GM23338 (cell line): ENCODE measurements around the gene FGGY. TPM values are rescaled to one million over a fixed set of nuclear protein-coding genes. Genes with fewer than 3 reads are reported as not detected.

Source experiments
- ATAC-seq: fragments of 200-7000 bp; cut with Tn5 transposase; 3 replicates; pipeline ENCODE4 v1.9.1; 2020
- DNase-seq: peaks from one replicate; pipeline ENCODE4 v3.0.0-alpha.2; 2015; ENCODE audit warnings: low spot score
- H2AFZ ChIP-seq: fragments of 200-600 bp; sonication (generic); 2 replicates; pipeline ENCODE4 v1.8.0; 2016; ENCODE audit warnings: antibody characterized with exemption, mild to moderate bottlenecking, moderate library complexity
- H3F3A ChIP-seq: fragments of 200-600 bp; sonication (generic); replicated peaks from 2 replicates; pipeline ENCODE4 v1.8.0; 2017; ENCODE audit warnings: antibody characterized with exemption, mixed run types, low read depth
- H3K27ac ChIP-seq: fragments of 200-600 bp; sonication (generic); 2 replicates; pipeline ENCODE4 v1.6.1; 2016; ENCODE audit warnings: low read depth
- H3K27me3 ChIP-seq: fragments of 200-600 bp; sonication (generic); 2 replicates; pipeline ENCODE4 v1.8.0; 2016; ENCODE audit warnings: mild to moderate bottlenecking, mixed run types, moderate library complexity; ENCODE audit not compliant: insufficient read depth
- H3K36me3 ChIP-seq: fragments of 200-600 bp; sonication (generic); 2 replicates; pipeline ENCODE4 v1.8.0; 2016; ENCODE audit warnings: mild to moderate bottlenecking; ENCODE audit not compliant: insufficient read depth
- H3K4me1 ChIP-seq: fragments of 200-600 bp; sonication (generic); 2 replicates; pipeline ENCODE4 v1.8.0; 2016; ENCODE audit warnings: mild to moderate bottlenecking, moderate library complexity; ENCODE audit not compliant: insufficient read depth
- H3K4me2 ChIP-seq: fragments of 200-600 bp; sonication (generic); 2 replicates; pipeline ENCODE4 v1.7.1; 2017; ENCODE audit warnings: mixed run types
- H3K4me3 ChIP-seq: fragments of 200-600 bp; sonication (generic); 2 replicates; pipeline ENCODE4 v1.6.1; 2016; ENCODE audit warnings: mixed run types
- H3K79me2 ChIP-seq: fragments of 200-600 bp; sonication (generic); replicated peaks from 2 replicates; pipeline ENCODE4 v1.8.0; 2017; ENCODE audit warnings: mild to moderate bottlenecking; ENCODE audit not compliant: insufficient read depth
- H3K9me2 ChIP-seq: fragments of 200-600 bp; sonication (generic); 2 replicates; pipeline ENCODE4 v1.8.0; 2017; ENCODE audit not compliant: insufficient read depth
- H4K20me1 ChIP-seq: fragments of 200-600 bp; sonication (generic); replicated peaks from 2 replicates; pipeline ENCODE4 v1.8.0; 2017; ENCODE audit warnings: mild to moderate bottlenecking; ENCODE audit not compliant: insufficient read depth
- H3K27ac Mint-ChIP-seq: 2 replicates; pipeline ENCODE4 v1.8.0; 2020; ENCODE audit warnings: inconsistent platforms, mild to moderate bottlenecking, moderate library complexity, mixed read lengths
- H3K27me3 Mint-ChIP-seq: 3 replicates; pipeline ENCODE4 v1.8.0; 2022; ENCODE audit warnings: low read depth, mild to moderate bottlenecking, moderate library complexity, mixed read lengths, inconsistent platforms; ENCODE audit not compliant: insufficient read depth, poor library complexity
- H3K36me3 Mint-ChIP-seq: 3 replicates; pipeline ENCODE4 v1.8.0; 2021; ENCODE audit warnings: low read depth, mild to moderate bottlenecking, inconsistent platforms, moderate library complexity, mixed read lengths
- H3K4me1 Mint-ChIP-seq: 3 replicates; pipeline ENCODE4 v1.8.0; 2020; ENCODE audit warnings: mild to moderate bottlenecking, inconsistent platforms, mixed read lengths
- H3K4me3 Mint-ChIP-seq: 3 replicates; pipeline ENCODE4 v1.8.0; 2021; ENCODE audit warnings: moderate library complexity, mild to moderate bottlenecking, inconsistent platforms, mixed read lengths
- H3K9me3 Mint-ChIP-seq: 3 replicates; pipeline ENCODE4 v1.8.0; 2020; ENCODE audit warnings: moderate library complexity, mild to moderate bottlenecking, inconsistent platforms, mixed read lengths
- CREB1 ChIP-seq: fragments of 250-450 bp; sonication (Bioruptor Pico); IDR thresholded peaks from 2 replicates; pipeline ENCODE4 v1.5.0; 2020; ENCODE audit warnings: low read depth, mild to moderate bottlenecking, moderate library complexity
- EZH2 ChIP-seq: fragments of 200-600 bp; sonication (generic); IDR thresholded peaks from one replicate; pipeline ENCODE4 v1.8.0; 2017; ENCODE audit warnings: antibody characterized with exemption, mild to moderate bottlenecking, low read depth; ENCODE audit not compliant: unreplicated experiment
- EZH2phosphoT487 ChIP-seq: fragments of 200-600 bp; sonication (generic); IDR thresholded peaks from one replicate; pipeline ENCODE4 v1.8.1; 2018; ENCODE audit warnings: antibody characterized with exemption; ENCODE audit not compliant: unreplicated experiment
- JUNB ChIP-seq: IDR thresholded peaks from one replicate; pipeline ENCODE4 v1.6.1; 2016; ENCODE audit warnings: antibody characterized with exemption; ENCODE audit not compliant: unreplicated experiment
- NANOG ChIP-seq: IDR thresholded peaks from 2 replicates; pipeline ENCODE4 v1.6.1; 2016; ENCODE audit warnings: antibody characterized with exemption, borderline replicate concordance
- POLR2AphosphoS5 ChIP-seq: IDR thresholded peaks from 2 replicates; pipeline ENCODE4 v1.6.1; 2016; ENCODE audit warnings: antibody characterized with exemption, low read depth
- ZNF114 ChIP-seq: fragments of 250-450 bp; sonication (Bioruptor Pico); IDR thresholded peaks from 2 replicates; pipeline ENCODE4 v1.5.0; 2020; ENCODE audit warnings: mild to moderate bottlenecking, moderate library complexity
- polyA plus RNA-seq: library from polyadenylated mRNA; unstranded; fragments of >200 nt; fragmentation: Nextera tagmentation; extraction: Ambion mirVana; gene quantifications from 2 replicates; pipeline ENCODE4 v1.2.1, GENCODE V29; 2016
- total RNA-seq: library from RNA; depleted of rRNA; stranded (reverse); fragments of >200 nt; shearing (Covaris generic); gene quantifications from 2 replicates; pipeline ENCODE4 v1.2.3, GENCODE V29; 2014
- TF ChIP-seq, protein P1 (sequence below), 2 experiments: fragments of 200-600 bp in 1 of 2; sonication (generic) in 1 of 2; conservative IDR thresholded peaks; 2 replicates each; pipeline versions ENCODE4 v1.5.1 to v1.6.1; 2016 to 2017; ENCODE audit warnings: antibody characterized with exemption in 2 of 2, low read depth in 2 of 2, mild to moderate bottlenecking in 2 of 2, moderate library complexity in 1 of 2
- TF ChIP-seq, protein P2 (sequence below): IDR thresholded peaks from one replicate; pipeline ENCODE4 v1.6.1; 2018; ENCODE audit warnings: antibody characterized with exemption; ENCODE audit not compliant: unreplicated experiment
- TF ChIP-seq, protein P3 (sequence below): IDR thresholded peaks from 2 replicates; pipeline ENCODE4 v1.6.1; 2016; ENCODE audit warnings: antibody characterized with exemption

Gene FGGY
- total and polyA plus RNA-seq, 2 experiments from 2014 or later: 10.9 to 21.4 TPM

DNA sequence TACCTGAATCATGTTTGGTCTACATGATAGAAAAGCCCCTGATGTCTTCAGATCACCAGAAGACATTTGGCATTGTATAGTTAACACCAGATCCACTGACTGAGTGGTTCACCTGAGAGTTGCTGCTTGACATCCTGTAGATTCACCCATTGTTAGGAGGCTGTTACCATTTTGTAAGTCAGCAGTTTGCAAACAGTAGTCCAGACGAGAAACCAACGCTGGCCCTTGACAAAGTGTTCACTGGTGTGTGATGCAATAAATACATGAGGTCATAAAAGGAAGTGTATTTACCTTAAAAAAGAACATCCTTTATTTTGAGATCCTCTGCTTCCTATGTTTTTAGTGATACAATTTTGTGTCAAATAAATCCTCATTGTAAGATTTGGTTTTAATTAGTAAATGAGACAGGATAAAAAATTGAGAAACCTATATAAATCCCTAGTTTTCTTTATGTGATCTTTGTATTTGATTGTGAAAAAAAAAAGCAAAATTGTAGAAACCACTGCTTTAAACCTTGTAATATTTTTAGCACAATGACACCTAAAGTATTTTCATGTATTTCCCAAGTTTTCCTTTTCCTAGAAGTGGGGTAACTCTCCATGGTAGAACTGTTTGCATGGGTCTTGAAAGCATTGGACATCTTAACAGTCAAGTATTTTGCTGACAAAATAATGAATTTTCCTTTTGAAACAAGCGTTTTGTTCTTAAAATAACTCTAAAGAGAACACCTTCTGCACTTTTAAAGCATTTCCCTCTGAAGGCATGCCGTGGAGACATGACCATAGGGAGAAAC, 204.3 kb downstream of the FGGY start (continued):
- no peak for TF ChIP-seq CREB1 (CRISPR knock-in tag)

DNA sequence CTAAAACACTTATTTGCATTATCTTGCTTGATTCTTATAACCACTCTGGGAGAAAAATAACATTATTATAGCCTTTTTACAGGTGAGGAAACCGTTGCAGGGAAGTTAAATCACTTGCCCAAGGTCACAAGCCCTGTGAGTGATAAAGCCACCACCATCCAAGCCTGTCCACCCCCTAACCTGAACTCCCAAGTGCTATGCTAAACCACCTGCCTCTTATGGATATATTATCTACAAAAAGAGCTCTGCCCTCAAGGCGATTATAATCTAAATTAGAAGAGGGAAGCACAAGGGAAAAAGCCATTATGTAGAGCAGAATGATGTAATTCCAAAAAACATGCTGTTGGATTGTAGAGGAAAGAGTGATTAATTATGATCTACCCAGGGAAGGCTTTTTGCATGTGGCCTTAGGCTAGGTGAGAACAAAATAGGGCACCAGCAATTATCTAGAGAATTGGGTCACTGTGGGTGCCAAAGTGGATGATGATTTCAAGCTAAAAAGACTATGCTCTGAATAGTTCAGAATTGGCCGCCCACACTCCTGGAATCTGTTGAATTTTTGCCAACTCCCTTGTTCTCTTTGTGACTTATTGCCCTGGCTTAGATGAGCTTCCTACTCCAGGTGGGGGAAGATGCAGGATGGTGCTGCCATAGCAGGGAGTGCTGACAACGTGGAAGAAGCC, 205.3 kb downstream of the FGGY start:
- no peaks in the 10 kb centered on the region for H3K27me3 Mint-ChIP-seq
- ATAC-seq: no peak
- TF ChIP-seq, protein P1, sequence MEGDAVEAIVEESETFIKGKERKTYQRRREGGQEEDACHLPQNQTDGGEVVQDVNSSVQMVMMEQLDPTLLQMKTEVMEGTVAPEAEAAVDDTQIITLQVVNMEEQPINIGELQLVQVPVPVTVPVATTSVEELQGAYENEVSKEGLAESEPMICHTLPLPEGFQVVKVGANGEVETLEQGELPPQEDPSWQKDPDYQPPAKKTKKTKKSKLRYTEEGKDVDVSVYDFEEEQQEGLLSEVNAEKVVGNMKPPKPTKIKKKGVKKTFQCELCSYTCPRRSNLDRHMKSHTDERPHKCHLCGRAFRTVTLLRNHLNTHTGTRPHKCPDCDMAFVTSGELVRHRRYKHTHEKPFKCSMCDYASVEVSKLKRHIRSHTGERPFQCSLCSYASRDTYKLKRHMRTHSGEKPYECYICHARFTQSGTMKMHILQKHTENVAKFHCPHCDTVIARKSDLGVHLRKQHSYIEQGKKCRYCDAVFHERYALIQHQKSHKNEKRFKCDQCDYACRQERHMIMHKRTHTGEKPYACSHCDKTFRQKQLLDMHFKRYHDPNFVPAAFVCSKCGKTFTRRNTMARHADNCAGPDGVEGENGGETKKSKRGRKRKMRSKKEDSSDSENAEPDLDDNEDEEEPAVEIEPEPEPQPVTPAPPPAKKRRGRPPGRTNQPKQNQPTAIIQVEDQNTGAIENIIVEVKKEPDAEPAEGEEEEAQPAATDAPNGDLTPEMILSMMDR (conservative IDR thresholded peaks at IDR 0.05; ENCODE audit: low read depth in 2 of 2): no peak
- TF ChIP-seq JUNB: no peak
- TF ChIP-seq, protein P2, sequence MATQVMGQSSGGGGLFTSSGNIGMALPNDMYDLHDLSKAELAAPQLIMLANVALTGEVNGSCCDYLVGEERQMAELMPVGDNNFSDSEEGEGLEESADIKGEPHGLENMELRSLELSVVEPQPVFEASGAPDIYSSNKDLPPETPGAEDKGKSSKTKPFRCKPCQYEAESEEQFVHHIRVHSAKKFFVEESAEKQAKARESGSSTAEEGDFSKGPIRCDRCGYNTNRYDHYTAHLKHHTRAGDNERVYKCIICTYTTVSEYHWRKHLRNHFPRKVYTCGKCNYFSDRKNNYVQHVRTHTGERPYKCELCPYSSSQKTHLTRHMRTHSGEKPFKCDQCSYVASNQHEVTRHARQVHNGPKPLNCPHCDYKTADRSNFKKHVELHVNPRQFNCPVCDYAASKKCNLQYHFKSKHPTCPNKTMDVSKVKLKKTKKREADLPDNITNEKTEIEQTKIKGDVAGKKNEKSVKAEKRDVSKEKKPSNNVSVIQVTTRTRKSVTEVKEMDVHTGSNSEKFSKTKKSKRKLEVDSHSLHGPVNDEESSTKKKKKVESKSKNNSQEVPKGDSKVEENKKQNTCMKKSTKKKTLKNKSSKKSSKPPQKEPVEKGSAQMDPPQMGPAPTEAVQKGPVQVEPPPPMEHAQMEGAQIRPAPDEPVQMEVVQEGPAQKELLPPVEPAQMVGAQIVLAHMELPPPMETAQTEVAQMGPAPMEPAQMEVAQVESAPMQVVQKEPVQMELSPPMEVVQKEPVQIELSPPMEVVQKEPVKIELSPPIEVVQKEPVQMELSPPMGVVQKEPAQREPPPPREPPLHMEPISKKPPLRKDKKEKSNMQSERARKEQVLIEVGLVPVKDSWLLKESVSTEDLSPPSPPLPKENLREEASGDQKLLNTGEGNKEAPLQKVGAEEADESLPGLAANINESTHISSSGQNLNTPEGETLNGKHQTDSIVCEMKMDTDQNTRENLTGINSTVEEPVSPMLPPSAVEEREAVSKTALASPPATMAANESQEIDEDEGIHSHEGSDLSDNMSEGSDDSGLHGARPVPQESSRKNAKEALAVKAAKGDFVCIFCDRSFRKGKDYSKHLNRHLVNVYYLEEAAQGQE: no peak
- TF ChIP-seq ZNF114 (CRISPR knock-in tag): no peak
- no peak for TF ChIP-seq EZH2
- TF ChIP-seq, protein P3, sequence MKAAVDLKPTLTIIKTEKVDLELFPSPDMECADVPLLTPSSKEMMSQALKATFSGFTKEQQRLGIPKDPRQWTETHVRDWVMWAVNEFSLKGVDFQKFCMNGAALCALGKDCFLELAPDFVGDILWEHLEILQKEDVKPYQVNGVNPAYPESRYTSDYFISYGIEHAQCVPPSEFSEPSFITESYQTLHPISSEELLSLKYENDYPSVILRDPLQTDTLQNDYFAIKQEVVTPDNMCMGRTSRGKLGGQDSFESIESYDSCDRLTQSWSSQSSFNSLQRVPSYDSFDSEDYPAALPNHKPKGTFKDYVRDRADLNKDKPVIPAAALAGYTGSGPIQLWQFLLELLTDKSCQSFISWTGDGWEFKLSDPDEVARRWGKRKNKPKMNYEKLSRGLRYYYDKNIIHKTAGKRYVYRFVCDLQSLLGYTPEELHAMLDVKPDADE: no peak
- TF ChIP-seq EZH2phosphoT487: no peak
- TF ChIP-seq CREB1 (CRISPR knock-in tag): no peak
- TF ChIP-seq POLR2AphosphoS5: no peak
- TF ChIP-seq NANOG: no peak

More for the DNA sequence above, 205.3 kb downstream of the FGGY start:
- no peak overlapping the region for H3K27ac Mint-ChIP-seq
- H3K36me3 ChIP-seq: no peaks in the 10 kb centered on the region
- H3K9me2 ChIP-seq: 0 out of 2 replicates have a peak, but pooled peaks cover 5% of the 10 kb centered on the region
- no peaks in the 10 kb centered on the region for H3K36me3 Mint-ChIP-seq
- no peaks in the 10 kb centered on the region for H3K9me3 Mint-ChIP-seq
- no peaks in the 10 kb centered on the region for H3K79me2 ChIP-seq
- no peak overlapping the region for H3K4me3 Mint-ChIP-seq
- H3K4me3 ChIP-seq: no peak overlapping the region
- DNase-seq: no peak
- no peaks in the 10 kb centered on the region for H3K27me3 ChIP-seq
- H3K4me1 ChIP-seq: peaks cover 10% of the 10 kb centered on the region; the same call in 1 of the 2 replicates
- no peak overlapping the region for H3K27ac ChIP-seq
- H4K20me1 ChIP-seq: no peaks in the 10 kb centered on the region
- no peak overlapping the region for H2AFZ ChIP-seq
- H3K4me2 ChIP-seq: no peak overlapping the region
- peaks cover 20% of the 10 kb centered on the region; the same call in 2 of the 3 replicates for H3K4me1 Mint-ChIP-seq
- H3F3A ChIP-seq: no peaks in the 10 kb centered on the region
